ENCODE results near the gene ABCC4.

Gene ABCC4

DNA sequence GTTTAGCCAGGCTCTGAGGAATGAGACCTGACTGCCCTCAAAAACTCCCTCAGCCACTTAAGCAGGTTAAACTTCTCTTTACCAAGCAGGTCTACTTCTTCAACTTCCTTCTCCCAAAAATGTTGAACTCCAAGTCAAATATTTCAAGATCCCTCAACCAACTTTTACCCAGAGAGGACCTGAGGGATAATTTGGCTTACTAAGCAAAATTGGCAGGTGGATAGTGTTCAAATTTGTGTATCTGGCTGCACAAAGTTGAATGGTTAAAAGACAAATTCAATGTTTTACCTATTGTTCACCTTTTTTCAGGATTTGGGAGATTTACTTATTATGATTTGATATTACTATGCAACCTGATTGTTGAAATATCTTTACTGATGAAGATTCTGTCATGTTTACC lies 296.0 kb downstream of the ABCC4 start:
- DNase-seq (ENCODE audit: extremely low read depth in 1 of 2, low read depth in 1 of 2), result no peak

- no peak for DNase-seq (ENCODE audit: extremely low read depth in 1 of 2, low read depth in 1 of 2)
Observed at GRCh38 chr13:95003019-95003813, 298.0 kb downstream of the ABCC4 start.

GRCh38 chr13:95002126-95002525 lies 299.1 kb downstream of the ABCC4 start:
- no peak for DNase-seq (ENCODE audit: extremely low read depth in 1 of 2, low read depth in 1 of 2)

DNA sequence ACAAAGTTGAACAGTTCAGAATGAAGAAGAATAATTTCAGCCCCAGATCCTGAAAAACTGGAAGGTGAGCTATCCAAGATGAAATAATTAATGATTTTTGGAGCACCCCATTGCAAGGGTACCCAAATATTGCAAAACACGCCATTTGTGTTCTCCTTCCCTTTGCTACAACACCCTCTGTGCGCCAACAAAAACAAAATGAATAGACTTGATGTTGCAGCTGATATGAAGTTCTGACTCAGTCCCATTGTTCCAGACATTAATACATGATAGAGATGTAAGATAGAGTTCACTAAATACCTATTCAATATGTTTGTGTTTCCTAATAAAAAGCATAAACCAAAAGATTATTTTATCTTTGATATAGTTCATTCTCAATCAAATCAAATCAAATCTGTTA lies 301.4 kb downstream of the ABCC4 start:
- DNase-seq (ENCODE audit: extremely low read depth in 1 of 2, low read depth in 1 of 2), result no peak

GRCh38 chr13:94997126-94997525 lies 304.1 kb downstream of the ABCC4 start:
- DNase-seq (ENCODE audit: extremely low read depth in 1 of 2, low read depth in 1 of 2), result no peak

- no peak for DNase-seq (ENCODE audit: extremely low read depth in 1 of 2, low read depth in 1 of 2)
Observed at GRCh38 chr13:94996445-94996844, 304.8 kb downstream of the ABCC4 start.

GRCh38 chr13:94994506-94994905 lies 306.7 kb downstream of the ABCC4 start:
- no peak for DNase-seq (ENCODE audit: extremely low read depth in 1 of 2, low read depth in 1 of 2)

GRCh38 chr13:94993616-94994015 lies 307.6 kb downstream of the ABCC4 start:
- no peak for DNase-seq (ENCODE audit: extremely low read depth in 1 of 2, low read depth in 1 of 2)

DNA sequence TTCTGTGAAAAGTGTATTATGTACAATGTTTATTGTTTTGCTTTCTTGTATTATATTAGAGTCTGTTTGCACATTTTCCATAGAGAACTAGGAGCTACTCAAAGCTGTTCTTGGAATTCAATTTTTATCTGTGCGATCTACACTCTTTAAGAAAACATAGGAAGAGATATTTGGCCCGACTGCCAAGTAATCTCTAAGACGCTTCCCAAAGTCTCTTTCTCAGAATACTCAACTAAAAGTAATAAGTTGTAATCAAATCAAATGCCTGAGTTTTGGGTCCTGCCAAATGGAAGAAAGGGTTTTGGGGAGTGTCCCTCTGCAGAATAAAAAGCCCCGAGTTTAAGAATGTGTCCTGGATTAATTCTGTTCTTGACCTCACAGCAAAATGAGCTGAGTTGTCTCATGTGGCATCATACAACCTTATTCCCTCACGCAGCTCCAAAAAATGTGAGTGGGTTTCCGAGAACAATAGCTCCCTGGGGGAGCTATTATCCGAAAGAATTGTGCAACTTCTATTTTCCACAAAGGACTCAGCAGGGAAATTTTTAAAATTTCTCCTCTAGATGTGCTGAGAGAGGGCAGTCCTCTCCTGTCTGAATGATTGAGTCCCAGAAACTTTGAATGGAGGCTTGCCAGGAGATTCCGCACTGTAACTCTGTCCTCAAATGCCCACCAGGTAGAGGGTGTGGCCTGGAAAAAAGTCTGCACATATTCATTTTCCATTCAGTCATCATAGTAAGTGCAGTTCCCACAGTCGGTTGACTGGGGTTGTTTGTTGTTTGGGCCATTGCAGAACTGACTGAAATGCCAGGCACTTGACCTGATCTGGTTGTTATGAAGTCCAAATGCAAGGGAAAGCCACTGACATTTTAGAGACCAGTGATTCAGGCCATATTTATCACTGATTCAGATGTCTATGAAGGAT lies 309.0 kb downstream of the ABCC4 start:
- DNase-seq (ENCODE audit: extremely low read depth in 1 of 2, low read depth in 1 of 2), result no peak

- no peak for DNase-seq (ENCODE audit: extremely low read depth in 1 of 2, low read depth in 1 of 2)
Observed at GRCh38 chr13:94988654-94989053, 312.6 kb downstream of the ABCC4 start.

DNA sequence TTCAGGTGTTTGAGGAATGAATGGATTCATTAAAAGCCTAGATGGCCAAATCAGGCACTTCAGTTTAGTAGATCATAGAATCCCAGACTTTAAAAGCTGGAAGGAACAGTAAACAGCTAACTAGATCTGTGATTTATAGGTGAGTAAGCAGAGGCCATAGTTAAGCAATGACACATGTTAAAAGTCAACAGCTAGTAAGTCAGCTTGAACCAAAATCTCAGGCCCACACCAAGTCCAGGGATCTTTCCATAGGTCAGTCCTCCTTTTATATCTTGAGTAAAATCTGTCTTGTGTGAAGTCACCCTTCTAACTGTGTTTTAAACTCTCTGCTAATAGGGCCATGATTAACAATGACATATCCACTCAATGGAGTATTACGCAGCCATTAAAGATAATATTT lies 313.4 kb downstream of the ABCC4 start:
- no peak for DNase-seq (ENCODE audit: extremely low read depth in 1 of 2, low read depth in 1 of 2)

GRCh38 chr13:94987081-94987480 lies 314.2 kb downstream of the ABCC4 start:
- no peak for DNase-seq (ENCODE audit: extremely low read depth in 1 of 2, low read depth in 1 of 2)

- no peak for DNase-seq (ENCODE audit: extremely low read depth in 1 of 2, low read depth in 1 of 2)
Observed at GRCh38 chr13:94984958-94985357, 316.3 kb downstream of the ABCC4 start.

GRCh38 chr13:94978516-94978915 lies 322.7 kb downstream of the ABCC4 start:
- no peak for DNase-seq (ENCODE audit: extremely low read depth in 1 of 2, low read depth in 1 of 2)

- no peak for DNase-seq (ENCODE audit: extremely low read depth in 1 of 2, low read depth in 1 of 2)
Observed at GRCh38 chr13:94974015-94974951, 327.0 kb downstream of the ABCC4 start.

DNA sequence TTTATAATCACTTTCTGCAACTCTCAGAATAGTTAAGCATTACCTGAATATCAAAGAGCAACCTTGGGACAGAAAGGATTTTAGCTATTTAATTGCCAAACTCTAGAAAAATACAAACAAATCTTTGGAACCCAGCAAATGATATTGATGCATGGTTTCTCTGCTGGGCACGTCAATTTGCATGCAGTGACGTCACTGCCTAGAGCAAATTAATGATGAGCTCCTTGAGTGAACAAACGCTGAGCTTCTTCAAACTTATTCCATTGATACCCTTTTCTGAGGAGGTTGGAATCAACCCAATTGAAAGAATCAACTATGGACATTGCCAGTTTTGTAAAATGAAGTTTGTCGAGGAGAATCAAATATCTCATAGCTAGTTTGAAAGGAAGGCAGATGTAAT lies 329.0 kb downstream of the ABCC4 start:
- no peak for DNase-seq (ENCODE audit: extremely low read depth in 1 of 2, low read depth in 1 of 2)

Measured in activated CD8-positive, alpha-beta memory T cell treated with anti-CD3 and anti-CD28 coated beads for 1 hour (primary cell).